Epithelial cell of esophagus (primary cell): ENCODE results near the gene SNX10.
A peak's percentile ranks its signal among the peaks of the same experiment; 100 is the strongest.
"Not testable (repeated sequence)": the region's sequence is repeated elsewhere in the genome, so short reads cannot be mapped to it uniquely, and the experiment has no call there.

ENCODE experiments used
- DNase-seq: peaks from one replicate; pipeline ENCODE4 v3.0.0; 2010; ENCODE audit warnings: low read depth
- H3K4me3 ChIP-seq: 2 replicates; pipeline ENCODE4 v1.5.1; 2011; ENCODE audit warnings: mild to moderate bottlenecking, low read length, control low read depth
- CTCF ChIP-seq: IDR thresholded peaks from 2 replicates; pipeline ENCODE4 v1.5.1; 2011; ENCODE audit warnings: low read depth, mild to moderate bottlenecking, low read length, control low read depth, inconsistent platforms; ENCODE audit not compliant: insufficient read depth; ENCODE audit errors: missing control alignments

SNX10 gene

DNA sequence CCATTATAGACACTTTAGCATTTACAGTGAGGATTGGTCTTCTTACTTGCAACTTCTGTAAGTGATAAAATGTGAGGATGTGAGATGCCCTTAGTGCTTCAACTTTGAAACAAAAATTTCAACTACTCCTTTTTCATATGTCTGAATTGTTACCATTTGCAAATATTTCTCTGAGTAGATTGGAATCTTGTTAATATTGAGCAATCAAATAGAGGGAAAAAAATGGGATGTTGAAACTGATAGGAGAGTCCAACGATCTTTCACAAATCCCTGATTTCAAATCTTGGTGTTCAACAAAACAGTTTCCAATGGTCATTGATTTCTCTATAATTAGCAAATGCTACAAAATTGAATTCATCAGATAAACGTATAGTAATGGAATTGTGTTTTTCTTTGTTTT lies 5.5 kb upstream of the SNX10 start:
- no peak overlapping the region for H3K4me3 ChIP-seq
- DNase-seq = no peak
- TF ChIP-seq CTCF = no peak

DNA sequence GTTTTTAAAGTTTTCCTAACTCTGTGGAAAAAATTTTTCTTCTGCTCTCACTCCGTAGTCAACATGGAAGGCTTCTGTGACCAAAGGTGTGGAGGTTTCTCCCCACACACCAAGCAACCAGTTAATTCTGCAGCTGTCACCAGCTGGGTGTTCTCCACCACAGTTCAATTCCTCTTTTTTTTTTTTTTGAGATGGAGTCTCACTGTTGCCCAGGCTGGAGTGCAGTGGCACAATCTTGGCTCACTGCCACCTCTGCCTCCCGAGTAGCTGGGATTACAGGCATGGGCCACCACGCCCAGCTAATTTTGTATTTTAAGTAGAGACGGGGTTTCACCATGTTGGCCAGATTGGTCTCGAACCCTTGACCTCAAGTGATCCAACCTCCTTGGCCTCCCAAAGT lies 3.5 kb upstream of the SNX10 start:
- DNase-seq = not testable (repeated sequence)

GRCh38 chr7:26291251-26291650 lies 411 bp upstream of the SNX10 start:
- H3K4me3 ChIP-seq = peak overlapping the region; percentile 39
- no peak for DNase-seq

More for the DNA sequence above, 3.5 kb upstream of the SNX10 start:
- not testable (repeated sequence) for H3K4me3 ChIP-seq

DNA sequence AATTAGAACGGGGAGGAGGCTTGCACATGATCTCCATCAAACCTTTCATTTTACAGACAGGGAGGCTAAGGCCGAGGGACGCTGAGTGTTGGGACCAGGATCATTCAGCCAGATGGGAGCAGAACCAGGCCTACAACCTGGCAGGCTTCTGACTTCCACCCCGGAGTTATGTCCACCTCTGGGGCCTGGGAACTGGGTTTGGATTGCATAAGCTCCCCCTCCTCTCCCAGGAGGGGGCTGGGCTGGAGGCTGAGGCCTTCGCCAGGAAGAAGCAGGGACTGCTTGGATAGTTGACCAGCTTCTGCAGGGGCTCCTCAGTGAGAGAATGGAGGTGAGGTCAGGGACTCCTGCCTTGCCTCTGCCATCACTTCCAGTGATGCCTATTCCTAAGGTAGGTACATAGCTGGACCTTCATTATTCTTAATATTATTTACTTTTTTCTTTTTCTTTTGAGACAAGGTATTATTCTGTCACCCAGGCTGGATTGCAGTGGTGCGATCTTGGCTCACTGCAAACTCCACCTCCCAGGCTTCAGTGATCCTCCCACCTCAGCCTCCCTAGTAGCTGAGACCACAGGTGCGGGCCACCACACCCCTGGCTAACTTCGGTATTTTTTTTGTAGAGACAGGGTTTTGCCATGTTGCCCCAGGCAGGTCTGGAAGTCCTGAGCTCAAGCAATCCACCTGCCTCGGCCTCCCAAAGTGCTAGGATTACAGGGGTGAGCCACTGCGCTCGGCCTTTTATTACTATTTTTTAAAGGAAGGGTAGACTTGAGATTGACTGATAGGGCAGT lies 1.3 kb downstream of the SNX10 start:
- no peak overlapping the region for H3K4me3 ChIP-seq
- no peak for TF ChIP-seq CTCF
- DNase-seq = no peak

More at GRCh38 chr7:26291251-26291650, 411 bp upstream of the SNX10 start:
- TF ChIP-seq CTCF = no peak

GRCh38 chr7:26293569-26294308 lies 2.1 kb downstream of the SNX10 start:
- no peak for TF ChIP-seq CTCF
- H3K4me3 ChIP-seq = no peak overlapping the region
- no peak for DNase-seq

- H3K4me3 ChIP-seq = no peak overlapping the region
- no peak for TF ChIP-seq CTCF
- no peak for DNase-seq
Measured at GRCh38 chr7:26295015-26295414, 3.4 kb downstream of the SNX10 start.

GRCh38 chr7:26295586-26295985 lies 3.9 kb downstream of the SNX10 start:
- no peak for TF ChIP-seq CTCF
- no peak overlapping the region for H3K4me3 ChIP-seq
- DNase-seq = no peak
